ENCODE results near the gene GALR2. TPM values are rescaled to one million over a fixed set of nuclear protein-coding genes. Genes with fewer than 3 reads are reported as not detected.
A peak's percentile ranks its signal among the peaks of the same experiment; 100 is the strongest.

GALR2 gene
- total and polyA plus RNA-seq, 9 of the 15 experiments (the other 6 are each of a cell fraction or from before 2014, with no cell fraction given) = 0.34 TPM; not detected in 8

DNA sequence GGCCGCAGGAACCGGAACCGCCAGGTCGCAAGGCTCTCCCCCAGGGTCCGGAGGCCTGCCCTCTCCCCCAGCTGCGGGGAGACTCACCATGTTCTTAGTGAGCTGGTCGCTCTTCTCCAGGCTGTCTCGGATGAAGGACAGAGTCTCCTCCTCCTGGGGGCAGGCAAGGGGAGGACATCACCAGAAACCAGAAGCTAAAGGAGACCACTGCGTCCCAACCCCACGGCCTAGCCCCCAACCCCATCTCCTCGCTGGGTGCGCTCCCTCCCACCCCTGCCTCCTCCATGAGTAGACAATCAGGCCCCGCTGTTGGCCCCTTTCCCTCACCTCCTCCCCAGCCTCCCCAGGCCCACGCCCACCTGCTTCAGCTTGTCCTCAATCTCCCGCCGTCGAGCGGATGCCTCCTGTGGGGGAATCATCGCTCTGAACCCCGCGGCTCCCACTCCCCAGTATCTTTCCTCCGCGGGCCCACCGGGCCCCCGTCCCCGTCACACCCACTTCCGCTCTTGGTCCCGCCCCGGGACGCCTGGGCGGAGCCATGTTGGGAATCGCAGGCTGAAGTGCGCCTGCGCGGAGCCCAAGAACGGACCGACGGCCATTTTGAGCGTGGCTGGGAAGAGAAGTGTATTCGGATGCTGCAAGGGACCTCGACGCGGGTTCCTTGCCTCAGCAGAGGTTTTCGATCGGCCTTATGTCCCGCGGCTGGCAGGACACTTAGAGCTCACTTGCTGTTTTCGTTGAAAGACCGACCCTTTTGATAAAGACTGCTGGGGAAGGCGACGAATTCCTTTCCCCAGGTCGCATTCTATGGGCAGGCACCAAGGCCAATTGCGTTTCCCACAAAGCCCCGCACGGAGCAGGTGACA, 28.9 kb downstream of the GALR2 start, which contains the start of gene EXOC7 (continued):
- no peak for TF ChIP-seq MCM7 (IDR thresholded peaks at IDR 0.05)
- TF ChIP-seq, protein P1, sequence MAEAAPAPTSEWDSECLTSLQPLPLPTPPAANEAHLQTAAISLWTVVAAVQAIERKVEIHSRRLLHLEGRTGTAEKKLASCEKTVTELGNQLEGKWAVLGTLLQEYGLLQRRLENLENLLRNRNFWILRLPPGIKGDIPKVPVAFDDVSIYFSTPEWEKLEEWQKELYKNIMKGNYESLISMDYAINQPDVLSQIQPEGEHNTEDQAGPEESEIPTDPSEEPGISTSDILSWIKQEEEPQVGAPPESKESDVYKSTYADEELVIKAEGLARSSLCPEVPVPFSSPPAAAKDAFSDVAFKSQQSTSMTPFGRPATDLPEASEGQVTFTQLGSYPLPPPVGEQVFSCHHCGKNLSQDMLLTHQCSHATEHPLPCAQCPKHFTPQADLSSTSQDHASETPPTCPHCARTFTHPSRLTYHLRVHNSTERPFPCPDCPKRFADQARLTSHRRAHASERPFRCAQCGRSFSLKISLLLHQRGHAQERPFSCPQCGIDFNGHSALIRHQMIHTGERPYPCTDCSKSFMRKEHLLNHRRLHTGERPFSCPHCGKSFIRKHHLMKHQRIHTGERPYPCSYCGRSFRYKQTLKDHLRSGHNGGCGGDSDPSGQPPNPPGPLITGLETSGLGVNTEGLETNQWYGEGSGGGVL (CRISPR knock-in tag; IDR thresholded peaks at IDR 0.05) = no peak
- TF ChIP-seq, protein P2, sequence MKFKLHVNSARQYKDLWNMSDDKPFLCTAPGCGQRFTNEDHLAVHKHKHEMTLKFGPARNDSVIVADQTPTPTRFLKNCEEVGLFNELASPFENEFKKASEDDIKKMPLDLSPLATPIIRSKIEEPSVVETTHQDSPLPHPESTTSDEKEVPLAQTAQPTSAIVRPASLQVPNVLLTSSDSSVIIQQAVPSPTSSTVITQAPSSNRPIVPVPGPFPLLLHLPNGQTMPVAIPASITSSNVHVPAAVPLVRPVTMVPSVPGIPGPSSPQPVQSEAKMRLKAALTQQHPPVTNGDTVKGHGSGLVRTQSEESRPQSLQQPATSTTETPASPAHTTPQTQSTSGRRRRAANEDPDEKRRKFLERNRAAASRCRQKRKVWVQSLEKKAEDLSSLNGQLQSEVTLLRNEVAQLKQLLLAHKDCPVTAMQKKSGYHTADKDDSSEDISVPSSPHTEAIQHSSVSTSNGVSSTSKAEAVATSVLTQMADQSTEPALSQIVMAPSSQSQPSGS (CRISPR knock-in tag; IDR thresholded peaks at IDR 0.05) = no peak
- no peak for TF ChIP-seq CSDE1 (IDR thresholded peaks at IDR 0.05)
- no peak for TF ChIP-seq ZNF668 (CRISPR knock-in tag; IDR thresholded peaks at IDR 0.05)
- no peak for TF ChIP-seq TCF7 (IDR thresholded peaks at IDR 0.05; ENCODE audit: borderline replicate concordance)
- TF ChIP-seq ZNF165 (CRISPR knock-in tag; IDR thresholded peaks at IDR 0.05; ENCODE audit: borderline replicate concordance) = no peak
- TF ChIP-seq EWSR1 (IDR thresholded peaks at IDR 0.05; ENCODE audit: borderline replicate concordance, low read depth, partially characterized antibody) = no peak
- no peak for TF ChIP-seq NFE2L1 (tag; IDR thresholded peaks at IDR 0.05; ENCODE audit: borderline replicate concordance, low read depth)
- TF ChIP-seq, protein P3, sequence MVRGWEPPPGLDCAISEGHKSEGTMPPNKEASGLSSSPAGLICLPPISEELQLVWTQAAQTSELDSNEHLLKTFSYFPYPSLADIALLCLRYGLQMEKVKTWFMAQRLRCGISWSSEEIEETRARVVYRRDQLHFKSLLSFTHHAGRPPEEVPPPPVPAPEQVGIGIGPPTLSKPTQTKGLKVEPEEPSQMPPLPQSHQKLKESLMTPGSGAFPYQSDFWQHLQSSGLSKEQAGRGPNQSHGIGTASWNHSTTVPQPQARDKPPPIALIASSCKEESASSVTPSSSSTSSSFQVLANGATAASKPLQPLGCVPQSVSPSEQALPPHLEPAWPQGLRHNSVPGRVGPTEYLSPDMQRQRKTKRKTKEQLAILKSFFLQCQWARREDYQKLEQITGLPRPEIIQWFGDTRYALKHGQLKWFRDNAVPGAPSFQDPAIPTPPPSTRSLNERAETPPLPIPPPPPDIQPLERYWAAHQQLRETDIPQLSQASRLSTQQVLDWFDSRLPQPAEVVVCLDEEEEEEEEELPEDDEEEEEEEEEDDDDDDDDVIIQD (CRISPR knock-in tag; IDR thresholded peaks at IDR 0.05) = 0 out of 2 replicates have a peak, but pooled peaks have one; percentile 5
- no peak for TF ChIP-seq ZNF57 (CRISPR knock-in tag; IDR thresholded peaks at IDR 0.05)
- no peak for TF ChIP-seq RFX5 (IDR thresholded peaks at IDR 0.05; ENCODE audit: low read depth, low read length)
- TF ChIP-seq CREB1 (IDR thresholded peaks at IDR 0.05) = peak; percentile 28; the same call in 1 of the 2 replicates
- no peak for TF ChIP-seq CREB1 (CRISPR knock-in tag; IDR thresholded peaks at IDR 0.05)
- TF ChIP-seq, protein P4, sequence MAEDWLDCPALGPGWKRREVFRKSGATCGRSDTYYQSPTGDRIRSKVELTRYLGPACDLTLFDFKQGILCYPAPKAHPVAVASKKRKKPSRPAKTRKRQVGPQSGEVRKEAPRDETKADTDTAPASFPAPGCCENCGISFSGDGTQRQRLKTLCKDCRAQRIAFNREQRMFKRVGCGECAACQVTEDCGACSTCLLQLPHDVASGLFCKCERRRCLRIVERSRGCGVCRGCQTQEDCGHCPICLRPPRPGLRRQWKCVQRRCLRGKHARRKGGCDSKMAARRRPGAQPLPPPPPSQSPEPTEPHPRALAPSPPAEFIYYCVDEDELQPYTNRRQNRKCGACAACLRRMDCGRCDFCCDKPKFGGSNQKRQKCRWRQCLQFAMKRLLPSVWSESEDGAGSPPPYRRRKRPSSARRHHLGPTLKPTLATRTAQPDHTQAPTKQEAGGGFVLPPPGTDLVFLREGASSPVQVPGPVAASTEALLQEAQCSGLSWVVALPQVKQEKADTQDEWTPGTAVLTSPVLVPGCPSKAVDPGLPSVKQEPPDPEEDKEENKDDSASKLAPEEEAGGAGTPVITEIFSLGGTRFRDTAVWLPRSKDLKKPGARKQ (CRISPR knock-in tag; IDR thresholded peaks at IDR 0.05) = peak; percentile 54; the same call in 1 of the 2 replicates
- no peak for TF ChIP-seq ZNF77 (CRISPR knock-in tag; IDR thresholded peaks at IDR 0.05)
- TF ChIP-seq, protein P5, sequence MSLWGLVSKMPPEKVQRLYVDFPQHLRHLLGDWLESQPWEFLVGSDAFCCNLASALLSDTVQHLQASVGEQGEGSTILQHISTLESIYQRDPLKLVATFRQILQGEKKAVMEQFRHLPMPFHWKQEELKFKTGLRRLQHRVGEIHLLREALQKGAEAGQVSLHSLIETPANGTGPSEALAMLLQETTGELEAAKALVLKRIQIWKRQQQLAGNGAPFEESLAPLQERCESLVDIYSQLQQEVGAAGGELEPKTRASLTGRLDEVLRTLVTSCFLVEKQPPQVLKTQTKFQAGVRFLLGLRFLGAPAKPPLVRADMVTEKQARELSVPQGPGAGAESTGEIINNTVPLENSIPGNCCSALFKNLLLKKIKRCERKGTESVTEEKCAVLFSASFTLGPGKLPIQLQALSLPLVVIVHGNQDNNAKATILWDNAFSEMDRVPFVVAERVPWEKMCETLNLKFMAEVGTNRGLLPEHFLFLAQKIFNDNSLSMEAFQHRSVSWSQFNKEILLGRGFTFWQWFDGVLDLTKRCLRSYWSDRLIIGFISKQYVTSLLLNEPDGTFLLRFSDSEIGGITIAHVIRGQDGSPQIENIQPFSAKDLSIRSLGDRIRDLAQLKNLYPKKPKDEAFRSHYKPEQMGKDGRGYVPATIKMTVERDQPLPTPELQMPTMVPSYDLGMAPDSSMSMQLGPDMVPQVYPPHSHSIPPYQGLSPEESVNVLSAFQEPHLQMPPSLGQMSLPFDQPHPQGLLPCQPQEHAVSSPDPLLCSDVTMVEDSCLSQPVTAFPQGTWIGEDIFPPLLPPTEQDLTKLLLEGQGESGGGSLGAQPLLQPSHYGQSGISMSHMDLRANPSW (CRISPR knock-in tag; IDR thresholded peaks at IDR 0.05) = no peak
- TF ChIP-seq SRSF7 (optimal IDR thresholded peaks at IDR 0.05; ENCODE audit: low read depth, low read length) = no peak

Data from K562 (cell line).